Stimulated activated CD8-positive, alpha-beta memory T cell treated with anti-CD3 and anti-CD28 coated beads, Interleukin-7, amount 100 ng/mL, for 48 hours (primary cell): ENCODE data around the gene ZNF562.

Source experiments
- DNase-seq, 2 donors: peaks; one replicate each; pipeline ENCODE4 v3.0.0-alpha.2; 2020; ENCODE audit warnings: low read depth in 1 of 2; ENCODE audit errors: extremely low read depth in 1 of 2

Gene ZNF562

DNA sequence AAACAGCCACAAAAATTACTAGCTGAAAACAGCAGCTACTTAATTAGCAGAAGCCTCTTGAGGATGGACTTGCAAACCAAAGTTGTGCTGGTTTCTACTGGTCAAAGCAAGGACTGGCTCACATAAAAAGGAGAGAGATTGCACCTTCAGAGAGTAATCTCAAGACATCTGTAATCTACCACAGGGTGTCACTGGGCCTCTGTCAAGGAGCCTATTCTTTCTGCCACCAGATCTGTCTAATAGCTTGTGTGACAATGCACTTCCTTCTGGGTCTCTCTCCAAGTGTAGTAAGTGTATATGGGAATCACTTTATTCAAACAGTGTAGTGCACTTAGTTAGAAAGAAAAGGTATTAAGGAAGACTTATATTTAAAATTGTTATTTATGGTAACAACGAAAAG, 29.4 kb downstream of the ZNF562 start:
- DNase-seq: no peak

DNA sequence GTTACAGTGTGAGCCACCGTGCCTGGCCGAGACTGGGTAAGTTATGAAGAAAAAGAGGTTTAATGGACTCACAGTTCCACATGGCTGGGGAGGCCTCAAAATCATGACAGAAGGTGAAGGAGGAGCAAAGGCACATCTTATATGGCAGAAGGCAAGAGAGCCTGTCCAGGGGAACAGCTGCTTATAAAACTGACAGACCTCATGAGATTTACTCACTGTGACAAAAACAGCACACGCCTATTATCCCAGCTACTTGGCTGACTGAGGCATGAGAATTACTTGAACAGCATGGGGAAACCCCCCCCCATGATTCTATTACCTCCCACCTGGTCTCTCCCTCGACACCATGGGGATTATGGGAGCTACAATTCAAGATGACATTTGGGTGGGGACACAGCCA, 30.4 kb downstream of the ZNF562 start:
- DNase-seq: no peak

DNA sequence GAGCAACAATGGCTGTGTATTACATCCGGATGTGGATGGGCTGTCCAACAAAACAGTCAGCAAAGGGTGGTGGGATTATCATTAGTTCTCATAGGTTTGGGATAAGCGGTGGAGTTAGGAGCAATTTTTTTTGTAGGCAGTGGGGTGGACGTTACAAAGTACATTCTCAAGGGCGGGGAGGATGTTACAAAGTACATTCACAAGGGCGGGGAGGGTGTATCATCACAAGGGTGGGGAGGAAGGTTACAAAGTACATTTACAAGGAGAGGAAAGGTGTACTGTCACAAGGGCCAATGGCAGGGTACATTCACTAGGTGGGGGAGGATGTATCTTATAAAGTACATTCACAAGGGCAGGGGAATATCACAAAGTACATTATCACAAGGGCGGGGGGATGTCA, 33.1 kb downstream of the ZNF562 start:
- no peak for DNase-seq

DNA sequence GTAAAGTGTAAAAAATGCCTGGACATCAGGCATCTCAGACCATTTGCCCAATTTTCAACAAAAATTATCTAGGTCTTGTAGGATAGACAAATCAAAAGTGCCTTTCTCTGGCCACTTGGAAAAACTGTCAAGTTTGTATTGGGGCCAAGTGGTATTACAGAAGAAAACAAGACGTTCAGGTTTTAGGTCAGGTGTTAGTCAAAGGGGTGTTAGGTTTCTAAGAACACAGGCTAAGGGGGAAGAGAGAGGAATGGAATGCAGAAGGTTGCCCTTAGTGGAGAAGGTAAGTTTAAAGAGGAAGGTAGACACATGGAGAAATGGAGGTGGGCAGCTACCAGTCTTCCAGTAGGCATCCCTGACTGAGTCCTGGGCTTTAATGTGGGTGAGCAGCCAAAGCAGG, 33.9 kb downstream of the ZNF562 start:
- no peak for DNase-seq

DNA sequence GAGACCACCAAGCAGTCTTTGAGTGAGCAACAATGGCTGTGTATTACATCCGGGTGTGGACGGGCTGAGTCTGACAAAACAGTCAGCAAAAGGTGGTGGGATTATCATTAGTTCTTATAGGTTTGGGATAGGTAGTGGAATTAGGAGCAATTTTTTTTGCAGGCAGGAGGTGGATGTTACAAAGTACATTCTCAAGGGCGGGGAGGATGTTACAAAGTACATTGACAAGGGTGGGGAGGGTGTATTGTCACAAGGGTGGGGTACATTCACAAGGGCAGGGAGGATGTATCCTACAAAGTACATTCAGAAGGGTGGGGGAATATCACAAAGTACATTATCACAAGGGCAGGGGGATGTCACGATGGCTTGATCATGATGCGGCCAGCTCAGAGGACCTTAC, 38.9 kb downstream of the ZNF562 start:
- DNase-seq: no peak

DNA sequence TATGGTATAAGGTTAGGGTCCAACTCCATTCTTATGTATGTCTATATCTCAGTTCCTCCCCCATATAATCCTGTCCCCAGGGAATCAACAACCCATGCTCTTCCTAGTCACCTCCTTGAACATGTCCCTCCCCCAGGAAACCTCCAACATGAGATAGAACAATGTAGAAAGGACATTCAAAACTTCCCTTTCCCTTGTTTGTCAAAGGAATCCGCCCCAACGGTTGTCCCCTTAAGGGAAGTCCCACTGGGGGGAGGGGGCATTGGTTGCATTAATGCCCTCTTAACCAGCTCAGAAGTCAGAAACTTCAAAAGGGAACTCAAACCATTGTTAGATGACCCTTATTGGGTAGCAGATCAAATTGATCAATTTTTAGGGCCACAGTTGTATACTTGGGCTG, 47.0 kb downstream of the ZNF562 start:
- DNase-seq: no peak

DNA sequence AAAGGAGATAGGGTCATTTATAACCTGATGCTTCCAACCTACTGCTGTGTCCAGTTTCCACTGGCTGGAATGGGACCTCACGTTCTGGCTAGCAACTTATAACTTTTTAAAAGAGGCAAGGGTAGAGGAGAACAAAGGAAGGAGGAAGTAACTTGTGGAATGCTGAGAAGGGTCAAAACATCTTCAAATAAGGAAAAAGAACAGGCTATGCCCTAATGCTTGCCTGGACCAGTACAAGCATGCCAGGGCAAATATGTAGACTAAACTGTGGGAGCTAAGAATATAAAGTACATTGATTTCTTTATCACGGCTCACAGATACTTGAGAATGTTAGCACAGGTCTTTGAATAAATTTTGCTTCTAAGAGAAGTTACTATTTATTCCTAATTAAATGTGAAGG, 52.4 kb downstream of the ZNF562 start:
- no peak for DNase-seq

DNA sequence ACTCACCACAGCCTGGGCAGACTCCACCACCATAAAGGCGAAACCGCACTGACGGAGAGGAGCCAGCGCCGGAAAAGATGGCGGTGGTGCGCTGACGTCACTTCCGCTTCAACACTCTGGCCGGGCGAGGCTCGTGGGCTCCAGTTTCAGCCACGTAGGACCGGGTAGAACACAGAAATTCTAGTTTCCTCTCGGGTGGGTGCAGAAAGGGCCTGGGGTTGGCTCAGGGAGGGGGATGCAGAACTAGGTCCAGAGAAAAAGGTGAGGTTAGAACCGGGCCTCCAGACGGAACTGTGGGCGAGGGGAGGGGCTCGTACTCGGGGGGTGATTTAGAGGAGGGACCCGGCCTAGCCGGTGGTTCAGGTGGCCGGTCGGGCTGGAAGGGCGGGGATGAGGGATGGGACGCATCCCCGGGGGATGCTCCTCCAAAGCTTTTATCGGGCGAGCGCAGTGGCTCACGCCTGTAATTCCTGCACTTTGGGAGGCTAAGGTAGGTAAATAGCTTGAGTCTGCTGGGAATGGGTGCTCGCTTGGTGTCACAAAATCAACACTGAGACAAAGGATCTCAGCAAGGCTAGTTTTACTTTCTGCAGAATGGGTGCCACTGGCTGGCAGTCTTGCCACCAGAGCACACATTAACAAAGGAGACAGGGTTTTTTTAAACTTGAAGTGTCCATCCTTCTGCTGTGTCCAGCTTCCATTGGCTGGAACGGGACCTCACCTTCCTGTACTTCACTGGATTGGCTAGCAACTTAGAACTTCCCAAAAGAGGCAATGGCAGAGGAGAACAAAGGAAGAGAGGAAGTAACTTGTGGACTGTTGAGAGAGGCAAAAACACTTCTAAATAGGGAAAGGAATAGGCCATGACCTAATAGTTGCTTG, 53.5 kb downstream of the ZNF562 start, which contains the start of gene ZNF561:
ZNF561 (minus strand) TSS at position 77 of the 882 bp plus-strand sequence. CDS start 1,776 bp downstream, outside the sequence.
- peak; percentile 77 to 84 for DNase-seq

DNA sequence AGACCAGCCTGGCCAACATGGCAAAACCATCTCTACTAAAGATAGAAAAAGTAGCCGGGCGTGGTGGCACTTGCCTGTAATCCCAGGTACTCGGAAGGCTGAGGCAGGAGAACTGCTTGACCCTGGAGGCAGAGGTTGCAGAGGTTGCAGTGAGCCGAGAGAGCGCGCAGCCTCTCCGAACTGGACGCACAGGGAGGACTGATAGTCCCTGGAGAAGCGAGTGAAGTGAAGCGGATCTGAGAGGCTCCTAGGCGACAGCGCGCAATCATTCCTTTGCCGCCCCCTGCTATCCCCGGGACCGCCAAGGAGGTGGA, 54.1 kb downstream of the ZNF562 start:
- no peak for DNase-seq

DNA sequence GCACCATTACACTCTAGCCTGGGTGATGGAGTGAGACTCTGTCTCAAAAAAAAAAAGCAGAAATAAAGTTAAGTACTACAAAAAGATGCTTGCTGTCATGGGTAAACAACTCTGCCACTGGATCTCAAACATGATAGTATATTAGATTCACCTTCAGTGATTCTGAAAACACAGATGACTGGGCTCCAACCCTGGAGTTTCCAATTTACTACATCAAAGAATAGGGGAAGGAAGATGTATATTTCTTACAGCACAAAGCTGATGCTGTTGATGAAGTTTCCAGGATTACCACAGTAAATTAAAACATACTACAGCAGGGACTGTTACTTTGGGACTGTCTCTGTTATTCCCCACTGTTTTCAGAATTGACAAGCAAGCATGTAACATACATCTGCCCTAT, 59.1 kb downstream of the ZNF562 start:
- DNase-seq: no peak

DNA sequence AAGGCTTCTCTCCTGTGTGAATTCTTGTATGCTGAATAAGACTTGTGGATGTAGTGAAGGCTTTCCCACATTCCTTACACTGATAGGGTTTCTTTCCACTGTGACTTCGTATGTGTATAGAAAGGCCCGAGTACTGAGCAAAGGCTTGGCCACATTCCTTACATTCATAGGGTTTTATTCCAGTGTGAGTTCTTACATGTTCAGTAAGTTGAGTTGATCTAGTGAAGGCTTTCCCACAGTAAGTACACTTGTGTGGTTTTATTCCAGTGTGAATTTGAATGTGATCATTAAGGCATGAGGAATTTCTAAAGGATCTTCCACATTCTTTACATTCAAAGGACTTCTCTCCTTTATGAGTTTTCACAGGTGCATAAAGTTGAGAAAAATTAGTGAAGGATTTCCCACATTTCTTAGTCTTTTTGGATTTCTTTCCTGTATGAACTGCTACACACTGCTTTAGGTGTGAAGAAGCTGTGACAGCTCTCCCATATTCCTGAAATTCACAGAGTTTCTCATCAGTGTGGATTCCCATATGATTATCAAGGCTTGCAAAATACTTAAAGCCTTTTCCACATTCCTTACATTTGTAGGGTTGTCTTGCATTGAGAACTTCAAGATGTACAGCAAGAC, 64.3 kb downstream of the ZNF562 start:
- DNase-seq: no peak

DNA sequence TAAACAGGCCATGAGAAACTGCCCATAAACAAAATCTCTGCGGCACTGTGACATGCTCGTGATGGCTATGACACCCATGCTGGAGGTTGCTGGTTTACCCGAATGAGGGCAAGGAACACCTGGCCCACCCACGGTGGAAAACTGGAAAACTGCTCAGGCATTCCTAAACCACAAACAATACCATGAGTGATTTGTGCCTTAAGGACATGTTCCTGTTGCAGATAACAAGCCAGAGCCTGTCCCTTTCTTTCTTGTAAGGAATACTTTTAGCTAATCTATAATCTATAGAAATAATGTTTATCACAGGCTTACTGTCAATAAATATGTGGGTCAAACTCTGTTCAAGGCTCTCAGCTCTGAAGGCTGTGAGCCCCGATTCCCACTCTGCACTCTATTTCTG, 66.0 kb downstream of the ZNF562 start:
- no peak for DNase-seq

DNA sequence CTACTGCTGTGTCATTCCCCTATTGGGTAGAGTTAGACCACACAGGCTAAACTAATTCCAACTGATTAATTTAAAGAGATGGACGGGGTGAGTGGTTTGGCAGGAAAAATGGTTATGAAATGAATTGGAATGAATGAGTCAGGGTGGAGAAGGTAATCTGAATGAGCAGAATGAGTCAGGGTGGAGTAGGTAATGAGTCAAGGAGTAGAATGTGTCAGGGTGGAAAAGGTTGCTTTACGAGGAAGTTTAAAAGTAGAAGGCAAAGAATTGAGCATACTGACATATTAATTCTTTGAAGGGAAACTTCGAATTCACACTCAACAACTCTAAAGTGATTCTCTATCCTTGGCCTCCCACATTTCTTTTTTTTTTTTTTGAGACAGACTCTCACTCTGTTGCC, 77.9 kb downstream of the ZNF562 start:
- no peak for DNase-seq
